H1 (cell line): Measurements from ENCODE around the gene ARHGEF6. TPM values are rescaled to one million over a fixed set of nuclear protein-coding genes. Genes with fewer than 3 reads are reported as not detected.

Experiments used
- CTCF ChIA-PET: fragments of 300-600 bp; sonication (Branson Sonifier 250); formaldehyde crosslinking; loops from one replicate; lab custom pipeline; 2021; ENCODE audit not compliant: partially characterized antibody; lab: Charles Lee
- POLR2A ChIA-PET: fragments of 300-600 bp; sonication (Branson Sonifier 250); formaldehyde crosslinking; loops from one replicate; lab custom pipeline; 2021; ENCODE audit warnings: inconsistent platforms; ENCODE audit not compliant: partially characterized antibody; lab: Charles Lee
- DNase-seq, 2 experiments: peaks; one replicate each; pipeline versions ENCODE4 v3.0.0 to v3.0.0-alpha.2; 2010 to 2022; ENCODE audit warnings: low spot score in 2 of 2, low read depth in 1 of 2, mixed read lengths in 1 of 2
- FAIRE-seq: peaks from 2 replicates; lab custom pipeline; 2011; peaks lifted over from hg19 to GRCh38; lab: Jason Lieb, UNC
- H2AFZ ChIP-seq: 2 replicates; pipeline ENCODE4 v1.8.1; 2012; ENCODE audit warnings: low read length, inconsistent platforms
- H2AK5ac ChIP-seq: 2 replicates; pipeline ENCODE4 v1.6.1; 2013; ENCODE audit warnings: low read depth, low read length
- H2BK120ac ChIP-seq: replicated peaks from 2 replicates; pipeline ENCODE3; 2013; ENCODE audit warnings: low read depth, low read length, inconsistent platforms
- H2BK12ac ChIP-seq: 2 replicates; pipeline ENCODE4 v1.6.1; 2013; ENCODE audit warnings: low read depth, low read length
- H2BK15ac ChIP-seq: 2 replicates; pipeline ENCODE4 v1.6.1; 2013; ENCODE audit warnings: low read length
- H2BK20ac ChIP-seq: 2 replicates; pipeline ENCODE4 v1.6.1; 2013; ENCODE audit warnings: low read length
- H2BK5ac ChIP-seq: 2 replicates; pipeline ENCODE4 v1.6.1; 2013; ENCODE audit warnings: low read depth, low read length
- H3K14ac ChIP-seq: 2 replicates; pipeline ENCODE4 v1.6.1; 2013; ENCODE audit warnings: inconsistent platforms; ENCODE audit not compliant: insufficient read length
- H3K18ac ChIP-seq: 2 replicates; pipeline ENCODE4 v1.6.1; 2013; ENCODE audit warnings: low read length; ENCODE audit errors: extremely low read depth
- H3K23ac ChIP-seq: 2 replicates; pipeline ENCODE4 v1.6.1; 2013; ENCODE audit warnings: inconsistent platforms; ENCODE audit not compliant: insufficient read length
- H3K23me2 ChIP-seq: 2 replicates; pipeline ENCODE4 v1.6.1; 2013; ENCODE audit warnings: low read depth, low read length
- H3K27ac ChIP-seq: 2 replicates; pipeline ENCODE4 v1.6.1; 2011; ENCODE audit warnings: low read depth, low read length, inconsistent platforms
- H3K27me3 ChIP-seq, 4 experiments: replicated peaks in 1 of 4; 1 replicate in 1 of 4; 2 replicates in 3 of 4; pipeline versions ENCODE4 v1.6.1 to v1.8.1; 2011 to 2013; ENCODE audit warnings: low read length in 3 of 4, mild to moderate bottlenecking in 3 of 4, inconsistent platforms in 2 of 4, mixed read lengths in 2 of 4, moderate library complexity in 1 of 4; ENCODE audit not compliant: control insufficient read depth in 3 of 4, insufficient read depth in 3 of 4; ENCODE audit errors: extremely low read depth in 1 of 4
- H3K36me3 ChIP-seq, 4 experiments: 2 replicates each; pipeline versions ENCODE4 v1.6.1 to v1.8.1; 2011 to 2013; ENCODE audit warnings: mild to moderate bottlenecking in 4 of 4, low read length in 3 of 4, moderate library complexity in 2 of 4, control low read depth in 1 of 4, inconsistent platforms in 1 of 4; ENCODE audit not compliant: insufficient read depth in 4 of 4, control insufficient read depth in 2 of 4
- H3K4ac ChIP-seq: replicated peaks from 2 replicates; pipeline ENCODE3; 2013; ENCODE audit warnings: low read length, low read depth, mixed read lengths, inconsistent platforms; ENCODE audit not compliant: insufficient read length
- H3K4me1 ChIP-seq, 4 experiments: replicated peaks in 1 of 4; 1 replicate in 1 of 4; 2 replicates in 3 of 4; pipeline versions ENCODE4 v1.6.1 to v1.8.1; 2011 to 2013; ENCODE audit warnings: low read length in 3 of 4, inconsistent platforms in 2 of 4, mixed read lengths in 1 of 4; ENCODE audit not compliant: insufficient read depth in 4 of 4, control insufficient read depth in 3 of 4
- H3K4me2 ChIP-seq, 2 experiments: 2 replicates each; pipeline versions ENCODE4 v1.6.1 to v1.8.1; 2011 to 2013; ENCODE audit warnings: low read depth in 2 of 2, low read length in 2 of 2, control low read depth in 1 of 2, inconsistent platforms in 1 of 2, mild to moderate bottlenecking in 1 of 2; ENCODE audit not compliant: insufficient read depth in 1 of 2
- H3K4me3 ChIP-seq, 4 experiments: fragments of 200-600, 300-600 bp in 1 of 4; sonication (generic), shearing (Covaris generic), sonication (Bioruptor Twin) in 1 of 4; 2 replicates each; pipeline versions ENCODE4 v1.5.1 to v1.8.1; 2011 to 2016; ENCODE audit warnings: low read length in 4 of 4, low read depth in 3 of 4, control low read depth in 2 of 4, inconsistent platforms in 2 of 4, mild to moderate bottlenecking in 2 of 4, mixed read lengths in 1 of 4, moderate library complexity in 1 of 4; ENCODE audit not compliant: insufficient read depth in 2 of 4; ENCODE audit errors: extremely low read depth in 1 of 4
- H3K56ac ChIP-seq: replicated peaks from 2 replicates; pipeline ENCODE3; 2013; ENCODE audit warnings: low read depth, mild to moderate bottlenecking, mixed read lengths, low read length, inconsistent platforms; ENCODE audit not compliant: insufficient read length
- H3K79me1 ChIP-seq: 2 replicates; pipeline ENCODE4 v1.6.1; 2013; ENCODE audit warnings: low read depth, low read length, control low read depth
- H3K79me2 ChIP-seq, 2 experiments: 2 replicates each; pipeline versions ENCODE4 v1.6.1 to v1.8.1; 2012 to 2013; ENCODE audit warnings: low read length in 2 of 2, mild to moderate bottlenecking in 2 of 2, inconsistent platforms in 1 of 2; ENCODE audit not compliant: insufficient read depth in 2 of 2, control insufficient read depth in 1 of 2
- H3K9ac ChIP-seq, 4 experiments: replicated peaks in 1 of 4; 1 replicate in 1 of 4; 2 replicates in 3 of 4; pipeline versions ENCODE4 v1.6.1 to v1.8.1; 2011 to 2013; ENCODE audit warnings: low read depth in 3 of 4, low read length in 3 of 4, control low read depth in 2 of 4, mild to moderate bottlenecking in 2 of 4, moderate library complexity in 2 of 4, inconsistent platforms in 1 of 4; ENCODE audit errors: extremely low read depth in 1 of 4
- H3K9me3 ChIP-seq, 2 experiments: 2 replicates each; pipeline versions ENCODE4 v1.6.1 to v1.8.1; 2012 to 2013; ENCODE audit warnings: mild to moderate bottlenecking in 2 of 2, moderate library complexity in 2 of 2, control low read depth in 1 of 2, inconsistent platforms in 1 of 2, low read depth in 1 of 2, low read length in 1 of 2, mixed read lengths in 1 of 2; ENCODE audit not compliant: insufficient read depth in 2 of 2
- H4K20me1 ChIP-seq, 2 experiments: replicated peaks in 1 of 2; 2 replicates each; pipeline versions ENCODE3 to v1.8.1; 2011 to 2013; ENCODE audit warnings: inconsistent platforms in 2 of 2, low read length in 2 of 2, mild to moderate bottlenecking in 1 of 2; ENCODE audit not compliant: insufficient read depth in 2 of 2, control insufficient read depth in 1 of 2
- H4K5ac ChIP-seq: 2 replicates; pipeline ENCODE4 v1.6.1; 2013; ENCODE audit warnings: low read length, low read depth, mixed read lengths, inconsistent platforms; ENCODE audit not compliant: insufficient read length
- H4K8ac ChIP-seq: 2 replicates; pipeline ENCODE4 v1.8.0; 2013; ENCODE audit warnings: mild to moderate bottlenecking, moderate library complexity, low read length, inconsistent platforms; ENCODE audit not compliant: insufficient read depth; ENCODE audit errors: extremely low read depth
- H4K91ac ChIP-seq: replicated peaks from 2 replicates; pipeline ENCODE3; 2013; ENCODE audit warnings: low read length, mixed read lengths, inconsistent platforms; ENCODE audit not compliant: insufficient read length
- SAP30 ChIP-seq: fragments of 300-600 bp; sonication (generic); IDR thresholded peaks from 2 replicates; pipeline ENCODE4 v1.7.1; 2012; ENCODE audit warnings: low read length, moderate library complexity, mild to moderate bottlenecking, inconsistent platforms; ENCODE audit not compliant: insufficient read depth, insufficient replicate concordance
- SIN3A ChIP-seq, 2 experiments: IDR thresholded peaks in 1 of 2; conservative IDR thresholded peaks in 1 of 2; 2 replicates each; pipeline ENCODE4 v1.6.1; 2011 to 2012; ENCODE audit warnings: low read length in 2 of 2, improper control_type of control experiment in 1 of 2, low read depth in 1 of 2, mild to moderate bottlenecking in 1 of 2
- SUZ12 ChIP-seq: fragments of 200-600 bp; sonication (generic); IDR thresholded peaks from 2 replicates; pipeline ENCODE4 v1.6.1; 2012; ENCODE audit warnings: mild to moderate bottlenecking, inconsistent platforms, low read length, moderate library complexity, mixed read lengths
- WGBS, 2 experiments: shearing (Covaris generic) in 1 of 2; methylation state at CpG; one replicate each; pipeline versions ENCODE4 v1.1.6 to v1.1.7; 2013 to 2015; ENCODE audit warnings: low lambda C conversion rate in 2 of 2, mixed read lengths in 2 of 2, inconsistent platforms in 1 of 2, low coverage in 1 of 2, missing lambda C conversion rate in 1 of 2; ENCODE audit not compliant: insufficient replicate concordance in 2 of 2, insufficient coverage in 1 of 2, insufficient read length in 1 of 2; ENCODE audit errors: extremely low coverage in 1 of 2, missing lambda C conversion rate in 1 of 2; 5-methylcytosine and 5-hydroxymethylcytosine counted together
- polyA plus RNA-seq, 7 experiments: library from polyadenylated mRNA; depleted of rRNA in 3 of 7; stranded (reverse) in 5 of 7; unstranded in 2 of 7; fragments of >200 nt in 5 of 7; fragments of 200-250 nt in 2 of 7; gene quantifications; 1 replicate in 5 of 7; 2 replicates in 1 of 7; 4 replicates in 1 of 7; pipeline versions ENCODE4 v1.2.1 to v1.2.3, GENCODE V29; 2011 to 2013; ENCODE audit warnings: missing spikeins in 2 of 7, mixed read lengths in 2 of 7
- total RNA-seq: library from RNA; stranded (reverse); fragmentation: NEBNext Ultra II Directional; extraction: Animal tissue kit (Norgen Biotek cat#: 25700); gene quantifications from 2 replicates; pipeline ENCODE4 v1.2.1, GENCODE V29; 2021

The ARHGEF6 gene
- total and polyA plus RNA-seq, 2 of the 8 experiments (the other 6 are each of a cell fraction or from before 2014, with no cell fraction given) = 3.6 to 3.7 TPM

GRCh38 chrX:136630881-136631280 lies 149.9 kb downstream of the ARHGEF6 start:
- Histone ChIP-seq H3K14ac (no peak overlapping the region), H3K27ac (no peak overlapping the region), H3K27me3 (no peaks in the 10 kb centered on the region), H3K9ac (no peak overlapping the region), H3K79me2 (no peaks in the 10 kb centered on the region), H3K9me3 (no peaks in the 10 kb centered on the region), H3K79me1 (no peaks in the 10 kb centered on the region), H4K91ac (no peak overlapping the region), H3K56ac (no peak overlapping the region), H2BK5ac (no peak overlapping the region), H2BK20ac (no peak overlapping the region), H2AFZ (no peak overlapping the region), H3K23me2 (no peaks in the 10 kb centered on the region), H3K4me3 (no peak overlapping the region), H2BK15ac (no peak overlapping the region), H3K4me1 (peaks cover 0 to 6% (median 3%) of the 10 kb centered on the region in 4 experiments; a peak in 3 of 7 replicates), H2AK5ac (no peak overlapping the region), H4K20me1 (no peaks in the 10 kb centered on the region), H3K18ac (no peak overlapping the region), H3K36me3 (no peaks in the 10 kb centered on the region), H3K4me2 (no peak overlapping the region), H4K8ac (no peak overlapping the region; the same call in 1 of the 2 replicates), H4K5ac (no peak overlapping the region), H2BK12ac (no peak overlapping the region), H3K4ac (no peak overlapping the region), H3K23ac (no peak overlapping the region), H2BK120ac (no peak overlapping the region)
- no CpG with 5 or more reads among the region's 1 CpG for WGBS, 2 experiments
- FAIRE-seq (no peak), DNase-seq (no peak)
- ChIA-PET CTCF (no interaction called here), POLR2A (no interaction called here)
- TF ChIP-seq SAP30 (no peak), SIN3A (conservative IDR thresholded peaks at IDR 0.05 in 1 of 2, IDR thresholded peaks at IDR 0.05 in 1 of 2; ENCODE audit: low read depth in 1 of 2, low read length in 2 of 2) (no peak), SUZ12 (no peak)
